Activated naive CD4-positive, alpha-beta T cell treated with anti-CD3 and anti-CD28 coated beads, Interleukin-2, amount 50 U/mL, for 24 hours (primary cell): ENCODE measurements around the gene SMIM22.
"Not testable (repeated sequence)": the region's sequence is repeated elsewhere in the genome, so short reads cannot be mapped to it uniquely, and the experiment has no call there.

Source experiments
- H3K27ac Mint-ChIP-seq: one replicate; pipeline ENCODE4 v1.8.0; 2021; ENCODE audit warnings: mild to moderate bottlenecking, mixed read lengths
- H3K27me3 Mint-ChIP-seq: one replicate; pipeline ENCODE4 v1.8.0; 2021; ENCODE audit warnings: mixed read lengths
- H3K36me3 Mint-ChIP-seq: one replicate; pipeline ENCODE4 v1.8.0; 2021; ENCODE audit warnings: mixed read lengths
- H3K4me1 Mint-ChIP-seq: one replicate; pipeline ENCODE4 v1.8.0; 2021; ENCODE audit warnings: mixed read lengths
- H3K4me3 Mint-ChIP-seq: one replicate; pipeline ENCODE4 v1.8.0; 2021; ENCODE audit warnings: mild to moderate bottlenecking, mixed read lengths
- H3K9me3 Mint-ChIP-seq: one replicate; pipeline ENCODE4 v1.8.0; 2021; ENCODE audit warnings: mixed read lengths

Gene SMIM22

GRCh38 chr16:4784444-4784987 is 10.7 kb upstream of the SMIM22 start:
- not testable (repeated sequence) for H3K27ac Mint-ChIP-seq, H3K4me3 Mint-ChIP-seq, H3K36me3 Mint-ChIP-seq, H3K9me3 Mint-ChIP-seq, H3K4me1 Mint-ChIP-seq, H3K27me3 Mint-ChIP-seq

- no peaks in the 10 kb centered on the region for H3K27me3 Mint-ChIP-seq
- H3K36me3 Mint-ChIP-seq, result no peaks in the 10 kb centered on the region
- H3K4me1 Mint-ChIP-seq, result no peaks in the 10 kb centered on the region
- no peak overlapping the region for H3K4me3 Mint-ChIP-seq
- H3K27ac Mint-ChIP-seq, result no peak overlapping the region
- H3K9me3 Mint-ChIP-seq, result no peaks in the 10 kb centered on the region
These were observed 9.3 kb upstream of the SMIM22 start for GRCh38 chr16:4785758-4786433.

GRCh38 chr16:4787068-4787467 is 8.1 kb upstream of the SMIM22 start:
- Mint-ChIP-seq H3K27ac (no peak overlapping the region), H3K9me3 (no peaks in the 10 kb centered on the region), H3K4me3 (no peak overlapping the region)

GRCh38 chr16:4787627-4788482 is 7.3 kb upstream of the SMIM22 start, which contains the start of gene SEPTIN12:
Gene SEPTIN12, minus strand, starts transcription at chr16:4788345. Its CDS starts 700 bp downstream, at chr16:4787645.
- no peaks in the 10 kb centered on the region for H3K9me3 Mint-ChIP-seq
- no peak within 1 kb of the TSS for H3K4me3 Mint-ChIP-seq
- no peak within 1 kb of the TSS for H3K27ac Mint-ChIP-seq
- no peaks in the 10 kb centered on the region for H3K27me3 Mint-ChIP-seq
- H3K36me3 Mint-ChIP-seq, result no peaks in the 10 kb centered on the region
- no peaks in the 10 kb centered on the region for H3K4me1 Mint-ChIP-seq

More at GRCh38 chr16:4787068-4787467, 8.1 kb upstream of the SMIM22 start:
- no peaks in the 10 kb centered on the region for H3K4me1 Mint-ChIP-seq
- no peaks in the 10 kb centered on the region for H3K27me3 Mint-ChIP-seq
- no peaks in the 10 kb centered on the region for H3K36me3 Mint-ChIP-seq

GRCh38 chr16:4788489-4788889 is 6.7 kb upstream of the SMIM22 start:
- H3K27ac Mint-ChIP-seq, result no peak overlapping the region
- no peaks in the 10 kb centered on the region for H3K4me1 Mint-ChIP-seq
- H3K27me3 Mint-ChIP-seq, result no peaks in the 10 kb centered on the region
- H3K36me3 Mint-ChIP-seq, result no peaks in the 10 kb centered on the region
- H3K9me3 Mint-ChIP-seq, result no peaks in the 10 kb centered on the region
- H3K4me3 Mint-ChIP-seq, result no peak overlapping the region

DNA sequence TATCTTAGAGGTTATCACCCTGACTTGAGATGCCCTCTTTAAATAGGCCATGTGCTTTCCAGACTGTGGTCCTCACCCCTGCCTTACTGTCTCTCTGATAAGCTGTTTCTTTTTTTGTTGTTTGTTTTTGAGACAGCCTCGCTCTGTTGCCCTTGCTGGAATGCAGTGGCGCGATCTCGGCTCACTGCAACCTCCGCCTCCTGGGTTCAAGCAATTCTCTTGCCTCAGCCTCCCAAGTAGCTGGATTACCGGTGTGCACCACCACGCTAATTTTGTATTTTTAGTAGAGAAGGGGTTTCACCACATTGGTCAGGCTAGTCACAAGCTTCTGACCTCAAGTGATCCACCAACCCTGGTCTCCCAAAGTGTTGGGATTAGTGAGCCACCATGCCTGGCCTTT is 6.3 kb upstream of the SMIM22 start:
- H3K4me1 Mint-ChIP-seq, result no peaks in the 10 kb centered on the region
- H3K36me3 Mint-ChIP-seq, result no peaks in the 10 kb centered on the region
- no peak overlapping the region for H3K27ac Mint-ChIP-seq
- no peak overlapping the region for H3K4me3 Mint-ChIP-seq
- H3K9me3 Mint-ChIP-seq, result no peaks in the 10 kb centered on the region
- H3K27me3 Mint-ChIP-seq, result no peaks in the 10 kb centered on the region

- no peaks in the 10 kb centered on the region for H3K36me3 Mint-ChIP-seq
- H3K4me1 Mint-ChIP-seq, result no peaks in the 10 kb centered on the region
- H3K9me3 Mint-ChIP-seq, result no peaks in the 10 kb centered on the region
- H3K4me3 Mint-ChIP-seq, result no peak overlapping the region
- no peaks in the 10 kb centered on the region for H3K27me3 Mint-ChIP-seq
- H3K27ac Mint-ChIP-seq, result no peak overlapping the region
These were observed 4.9 kb upstream of the SMIM22 start for GRCh38 chr16:4790261-4790660.

GRCh38 chr16:4790871-4791270 is 4.3 kb upstream of the SMIM22 start:
- Mint-ChIP-seq H3K9me3 (no peaks in the 10 kb centered on the region), H3K4me3 (no peak overlapping the region), H3K4me1 (no peaks in the 10 kb centered on the region), H3K27ac (no peak overlapping the region), H3K27me3 (no peaks in the 10 kb centered on the region), H3K36me3 (no peaks in the 10 kb centered on the region)

DNA sequence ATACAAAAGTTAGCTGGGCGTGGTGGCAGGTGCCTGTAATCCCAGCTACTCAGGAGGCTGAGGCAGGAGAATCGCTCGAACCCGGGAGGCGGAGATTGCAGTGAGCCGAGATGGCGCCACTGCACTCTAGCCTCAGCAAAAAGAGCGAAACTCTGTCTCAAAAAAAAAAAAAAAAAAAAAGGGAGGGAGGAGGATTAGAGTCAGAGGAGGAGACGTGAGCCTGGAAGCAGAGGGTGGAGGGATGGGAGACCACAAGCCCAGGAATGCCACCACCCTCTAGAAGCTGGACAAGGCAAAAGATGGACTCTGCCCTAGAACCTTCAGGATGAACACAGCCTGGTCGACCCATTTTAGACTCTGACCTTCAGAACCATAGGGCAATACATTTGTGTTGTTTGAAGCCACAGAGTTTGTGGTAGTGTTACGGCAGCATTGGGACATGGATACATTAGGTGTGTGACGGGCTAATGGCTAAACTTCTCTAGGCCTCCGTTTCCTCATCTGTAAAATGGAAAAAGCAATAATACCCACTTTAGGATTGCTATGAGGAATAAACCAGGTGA is 2.1 kb upstream of the SMIM22 start:
- no peak overlapping the region for H3K27ac Mint-ChIP-seq
- no peaks in the 10 kb centered on the region for H3K27me3 Mint-ChIP-seq
- no peaks in the 10 kb centered on the region for H3K4me1 Mint-ChIP-seq
- no peaks in the 10 kb centered on the region for H3K36me3 Mint-ChIP-seq
- H3K4me3 Mint-ChIP-seq, result no peak overlapping the region
- H3K9me3 Mint-ChIP-seq, result no peaks in the 10 kb centered on the region

DNA sequence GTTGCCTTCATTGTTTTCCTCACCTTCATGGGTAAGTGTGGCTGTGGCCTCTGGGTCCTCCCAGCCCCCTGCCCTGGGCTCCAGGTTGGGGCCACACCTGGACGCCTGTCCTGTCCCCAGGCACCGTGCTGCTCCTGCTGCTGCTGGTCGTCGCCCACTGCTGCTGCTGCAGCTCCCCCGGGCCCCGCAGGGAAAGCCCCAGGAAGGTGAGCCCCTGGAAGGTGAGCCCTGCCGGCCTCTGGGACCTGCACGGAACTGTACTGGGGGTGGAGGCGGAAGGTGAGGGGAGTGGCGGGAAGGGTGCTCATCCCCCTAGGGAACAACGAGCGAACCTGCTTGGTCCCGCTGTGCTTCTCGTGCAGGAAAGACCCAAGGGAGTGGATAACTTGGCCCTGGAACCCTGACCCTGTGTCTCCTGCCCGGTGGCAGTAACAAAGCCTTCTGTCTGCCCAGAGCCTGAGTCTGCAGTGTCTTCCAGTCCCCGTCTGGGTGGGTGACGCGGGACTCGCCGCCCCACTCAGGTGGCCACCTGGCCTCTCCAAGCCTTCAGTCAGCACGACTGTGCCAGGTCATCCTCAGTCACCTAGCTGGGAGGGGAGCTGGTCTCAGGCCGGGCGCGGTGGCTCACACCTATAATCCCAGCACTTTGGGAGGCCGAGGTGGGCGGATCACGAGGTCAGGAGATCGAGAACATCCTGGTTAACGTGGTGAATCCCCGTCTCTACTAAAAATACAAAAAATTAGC is 831 bp downstream of the SMIM22 start:
- Mint-ChIP-seq H3K36me3 (no peaks in the 10 kb centered on the region), H3K27ac (no peak overlapping the region), H3K4me3 (no peak overlapping the region), H3K4me1 (no peaks in the 10 kb centered on the region), H3K9me3 (no peaks in the 10 kb centered on the region), H3K27me3 (no peaks in the 10 kb centered on the region)

- H3K27me3 Mint-ChIP-seq, result no peaks in the 10 kb centered on the region
- no peaks in the 10 kb centered on the region for H3K4me1 Mint-ChIP-seq
- H3K9me3 Mint-ChIP-seq, result no peaks in the 10 kb centered on the region
- H3K4me3 Mint-ChIP-seq, result no peak overlapping the region
- no peaks in the 10 kb centered on the region for H3K36me3 Mint-ChIP-seq
- H3K27ac Mint-ChIP-seq, result peak overlapping the region; percentile 46
These were observed 2.0 kb downstream of the SMIM22 start for GRCh38 chr16:4796982-4797804.

GRCh38 chr16:4797805-4798252 is 2.7 kb downstream of the SMIM22 start:
- H3K27ac Mint-ChIP-seq, result no peak overlapping the region
- H3K9me3 Mint-ChIP-seq, result no peaks in the 10 kb centered on the region
- H3K4me3 Mint-ChIP-seq, result no peak overlapping the region
- H3K4me1 Mint-ChIP-seq, result no peaks in the 10 kb centered on the region
- H3K36me3 Mint-ChIP-seq, result no peaks in the 10 kb centered on the region
- H3K27me3 Mint-ChIP-seq, result no peaks in the 10 kb centered on the region

- Mint-ChIP-seq H3K4me1 (peaks cover 6% of the 10 kb centered on the region), H3K4me3 (no peak overlapping the region), H3K27ac (no peak overlapping the region), H3K36me3 (no peaks in the 10 kb centered on the region), H3K9me3 (no peaks in the 10 kb centered on the region), H3K27me3 (no peaks in the 10 kb centered on the region)
These were observed 3.3 kb downstream of the SMIM22 start for GRCh38 chr16:4798456-4798855.

GRCh38 chr16:4799171-4799855 is 4.1 kb downstream of the SMIM22 start:
- Mint-ChIP-seq H3K4me1 (peaks cover 9% of the 10 kb centered on the region), H3K36me3 (no peaks in the 10 kb centered on the region), H3K27me3 (no peaks in the 10 kb centered on the region), H3K4me3 (no peak overlapping the region), H3K9me3 (no peaks in the 10 kb centered on the region), H3K27ac (no peak overlapping the region)
